T-helper 9 cell (primary cell): ENCODE data around the gene MTERF1.
"Not testable (repeated sequence)": the region's sequence is repeated elsewhere in the genome, so short reads cannot be mapped to it uniquely, and the experiment has no call there.

Experiments used
- DNase-seq: peaks from one replicate; pipeline ENCODE4 v3.0.0-alpha.2; 2020
- total RNA-seq, 2 donors: gene quantifications; one replicate each; lab custom pipeline; 2026; lab: John Stamatoyannopoulos, UW

The MTERF1 gene
- 9.9 to 30.9 reads per million in 2 donors for total RNA-seq

DNA sequence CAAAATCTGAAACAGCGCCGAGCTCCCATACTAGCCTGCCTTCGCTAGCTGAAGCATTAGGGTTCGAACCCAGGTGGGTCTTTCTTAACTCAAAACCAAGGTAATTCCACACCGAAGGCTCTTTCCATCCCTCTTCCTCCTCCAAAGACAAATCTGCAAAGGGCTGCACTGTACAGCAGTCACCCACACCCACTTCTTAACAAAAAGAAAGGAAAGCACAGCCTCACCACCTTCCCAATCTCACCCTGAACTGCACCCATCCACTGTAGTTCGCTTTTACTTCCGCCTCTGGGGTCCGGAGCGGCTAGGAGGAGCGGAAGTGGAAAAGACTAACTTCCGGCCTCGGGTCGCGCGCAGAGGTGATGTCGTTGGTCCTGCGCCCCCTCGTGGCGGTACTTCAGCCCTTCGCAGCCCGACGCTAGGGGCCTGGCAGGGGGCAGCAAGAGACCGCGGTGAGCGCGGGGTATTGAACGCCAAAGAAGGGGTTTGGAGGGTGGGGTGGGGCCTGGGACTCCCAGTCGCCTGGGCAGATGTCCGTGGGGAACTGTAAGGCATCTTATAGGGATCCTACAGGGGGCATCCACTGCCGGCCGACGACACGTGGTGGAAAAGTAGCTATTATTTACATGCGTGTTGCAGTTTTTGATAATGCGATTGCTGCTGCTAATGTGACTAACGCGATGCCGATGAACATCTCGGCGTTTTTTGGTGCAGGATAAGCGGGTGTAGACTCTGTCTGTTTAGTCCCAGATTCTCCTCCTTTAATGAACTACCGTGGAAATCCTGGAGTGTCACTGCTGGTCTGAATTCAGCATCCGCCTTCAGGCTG is at the start of gene MTERF1:
TSS of gene MTERF1 (minus strand) at position 290 of the 829 bp plus-strand sequence. CDS start 619 bp downstream, outside the sequence.
- DNase-seq = peak; percentile 92

- DNase-seq = no peak
Observed at GRCh38 chr7:91929463-91929862, 49.0 kb upstream of the MTERF1 start.

DNA sequence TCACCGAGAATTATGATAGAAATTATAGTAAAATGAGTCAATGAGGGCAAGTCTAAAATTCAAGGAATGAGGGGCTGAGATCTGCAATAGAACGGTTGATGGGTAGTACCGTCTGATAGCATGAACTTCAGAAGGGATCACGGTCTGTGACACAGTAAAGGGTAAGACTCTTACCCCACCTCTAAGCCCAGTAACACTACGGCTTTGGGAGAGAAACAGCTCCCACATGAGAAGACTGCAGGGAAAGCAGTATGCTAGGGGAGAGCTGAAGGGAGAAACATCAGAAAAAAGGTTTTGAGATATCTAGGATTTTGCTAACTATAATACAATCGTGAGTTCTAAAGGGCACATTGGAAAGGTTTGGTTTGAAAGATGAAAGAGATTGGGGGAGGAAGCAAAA is 47.4 kb upstream of the MTERF1 start:
- DNase-seq = no peak

DNA sequence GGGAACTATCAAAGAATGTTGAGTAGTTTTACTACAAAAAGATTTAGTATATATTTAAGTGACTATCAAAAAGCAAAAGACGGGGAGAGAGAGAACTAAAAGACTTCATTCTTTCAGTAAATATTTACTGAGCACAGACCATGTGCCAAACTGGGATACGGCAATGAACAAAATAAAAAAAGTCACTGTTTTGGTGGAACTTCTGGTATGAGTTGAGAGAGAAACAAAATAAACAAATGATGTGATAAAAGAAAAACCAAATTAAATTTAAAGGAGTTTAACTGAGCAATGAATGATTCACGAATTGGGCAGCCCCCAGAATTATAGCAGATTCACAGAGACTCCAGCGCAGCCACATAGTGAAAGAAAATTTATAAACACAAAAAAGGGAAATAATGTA is 42.4 kb upstream of the MTERF1 start:
- no peak for DNase-seq

DNA sequence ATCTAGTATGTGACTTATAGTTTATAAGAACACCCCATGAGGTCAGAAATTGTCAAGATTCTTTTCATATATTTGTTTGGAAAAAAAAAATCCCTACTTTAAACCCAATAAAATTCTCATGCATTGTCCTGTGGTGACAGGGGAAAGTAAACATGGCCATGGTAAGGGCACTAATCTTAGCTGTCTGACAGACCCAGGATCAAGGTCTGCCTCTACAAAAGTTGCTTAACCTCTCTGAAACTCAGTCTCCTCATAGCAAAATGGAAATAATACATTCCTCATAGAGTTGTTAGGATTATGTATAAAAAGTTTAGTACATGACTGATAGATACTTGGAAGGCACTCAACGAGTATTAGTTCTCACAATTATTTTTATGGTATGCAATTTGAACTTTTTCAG is 37.9 kb upstream of the MTERF1 start:
- DNase-seq = no peak

DNA sequence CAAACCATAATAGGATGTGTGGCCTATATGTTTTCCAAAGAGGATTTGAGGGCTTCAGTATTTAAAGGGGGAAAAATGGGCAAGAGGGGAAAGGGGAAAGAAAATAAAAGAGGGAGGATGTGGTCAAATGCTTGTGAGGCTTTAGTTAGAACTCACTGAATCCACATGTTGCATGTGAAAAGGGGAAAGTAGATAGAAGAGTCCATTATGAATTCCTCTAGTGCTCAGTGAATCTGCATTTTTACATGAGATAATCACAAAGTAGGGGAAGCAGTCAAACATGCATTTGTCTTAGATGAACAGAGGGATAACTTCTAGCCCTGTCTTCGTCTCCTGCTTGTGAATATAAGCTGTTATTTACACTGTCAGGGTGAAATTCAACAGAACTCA is 35.5 kb upstream of the MTERF1 start:
- DNase-seq = no peak

DNA sequence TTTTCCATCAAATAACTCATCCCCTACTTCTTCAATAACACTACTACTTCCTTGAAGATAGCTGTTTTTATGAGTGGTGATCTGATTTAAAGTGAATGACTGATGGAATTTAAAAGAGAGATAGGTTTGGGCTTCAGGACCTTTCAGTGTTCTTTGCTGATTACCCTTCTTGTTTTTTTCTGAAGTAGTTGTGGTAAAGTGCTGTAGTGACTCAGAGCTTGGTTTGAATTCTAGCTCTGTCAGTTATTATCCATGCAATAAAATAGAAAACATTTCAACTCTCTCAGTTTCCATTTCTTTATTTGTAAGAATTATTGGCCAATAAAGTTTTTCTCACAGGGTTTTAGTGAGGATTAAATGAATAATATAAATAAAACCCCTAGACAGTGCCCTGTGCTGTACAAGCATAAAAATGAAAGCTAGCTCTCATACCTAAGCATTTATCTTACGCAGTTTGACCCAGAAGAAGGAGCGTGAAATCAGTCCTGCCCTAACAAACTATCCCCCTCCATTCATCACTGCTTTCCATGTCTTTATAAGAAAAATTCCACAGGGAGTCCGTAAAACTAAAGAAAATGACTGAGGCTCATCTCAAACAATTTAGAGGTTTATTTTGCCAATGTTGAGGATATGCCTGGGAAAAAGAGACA is 35.0 kb upstream of the MTERF1 start:
- no peak for DNase-seq

- DNase-seq = no peak
Observed at GRCh38 chr7:91913612-91914011, 33.1 kb upstream of the MTERF1 start.

DNA sequence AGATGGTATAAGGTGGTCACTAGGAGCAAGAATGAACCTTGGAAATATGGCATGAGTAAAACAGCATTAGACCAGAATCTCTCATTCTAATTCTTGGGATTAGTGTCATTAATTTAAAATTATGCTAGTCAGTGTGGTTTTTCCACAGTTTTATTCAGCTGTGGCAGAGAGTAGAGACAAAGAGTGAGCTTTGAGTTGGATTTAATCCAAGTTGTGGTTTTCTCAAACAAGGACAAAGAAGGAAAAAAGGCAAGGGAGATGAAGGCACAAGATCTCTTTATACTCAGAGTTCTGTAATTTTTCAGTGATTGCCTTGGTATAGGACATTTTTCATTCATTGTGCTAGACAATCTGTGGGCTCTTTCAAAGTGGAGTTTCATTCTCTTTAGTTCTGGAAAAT is 32.0 kb upstream of the MTERF1 start:
- DNase-seq = no peak

DNA sequence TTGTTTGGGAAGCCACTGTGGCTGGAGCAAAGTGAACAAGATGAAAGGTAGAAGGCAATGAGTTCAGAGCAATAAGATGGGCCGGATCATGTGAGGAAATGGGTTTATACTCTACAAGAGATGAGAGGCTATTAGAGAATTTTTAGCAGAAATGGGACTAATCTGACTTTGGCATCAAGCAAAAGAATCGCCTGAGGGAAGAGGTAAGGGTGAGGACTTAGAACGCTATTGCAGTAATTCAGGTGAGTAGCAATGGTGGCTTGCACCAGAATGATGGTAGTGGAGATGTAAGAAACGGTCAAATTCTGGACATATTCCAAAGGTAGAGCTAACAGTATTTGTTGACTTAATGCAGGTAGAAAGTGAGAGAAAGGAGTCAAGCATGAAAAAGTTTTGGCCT is 30.6 kb upstream of the MTERF1 start:
- DNase-seq = no peak

GRCh38 chr7:91910171-91910570 is 29.7 kb upstream of the MTERF1 start:
- no peak for DNase-seq

- no peak for DNase-seq
Observed at GRCh38 chr7:91899563-91899962, 19.1 kb upstream of the MTERF1 start.

GRCh38 chr7:91898240-91898992 is 17.9 kb upstream of the MTERF1 start:
- DNase-seq = no peak

GRCh38 chr7:91894781-91895480 is 14.4 kb upstream of the MTERF1 start:
- DNase-seq = no peak

DNA sequence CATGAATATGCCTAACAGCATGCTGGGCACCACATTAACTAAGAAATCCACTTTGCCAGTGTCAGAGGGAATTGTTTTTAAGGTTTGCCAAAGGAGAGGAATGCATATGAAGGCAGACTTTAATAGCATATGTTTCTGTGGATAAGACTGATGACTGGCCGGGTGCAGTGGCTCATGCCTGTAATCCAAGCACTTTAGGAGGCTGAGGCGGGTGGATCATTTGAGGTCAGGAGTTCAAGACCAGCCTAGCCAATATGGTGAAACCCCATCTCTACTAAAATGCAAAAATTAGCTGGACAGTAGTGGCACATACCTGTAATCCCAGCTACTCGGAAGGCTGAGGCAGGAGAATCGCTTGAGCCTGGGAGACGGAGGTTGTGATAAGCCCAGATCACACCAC is 13.2 kb upstream of the MTERF1 start:
- DNase-seq = not testable (repeated sequence)

GRCh38 chr7:91892821-91893340 is 12.4 kb upstream of the MTERF1 start:
- DNase-seq = no peak

GRCh38 chr7:91892099-91892705 is 11.7 kb upstream of the MTERF1 start:
- DNase-seq = no peak

DNA sequence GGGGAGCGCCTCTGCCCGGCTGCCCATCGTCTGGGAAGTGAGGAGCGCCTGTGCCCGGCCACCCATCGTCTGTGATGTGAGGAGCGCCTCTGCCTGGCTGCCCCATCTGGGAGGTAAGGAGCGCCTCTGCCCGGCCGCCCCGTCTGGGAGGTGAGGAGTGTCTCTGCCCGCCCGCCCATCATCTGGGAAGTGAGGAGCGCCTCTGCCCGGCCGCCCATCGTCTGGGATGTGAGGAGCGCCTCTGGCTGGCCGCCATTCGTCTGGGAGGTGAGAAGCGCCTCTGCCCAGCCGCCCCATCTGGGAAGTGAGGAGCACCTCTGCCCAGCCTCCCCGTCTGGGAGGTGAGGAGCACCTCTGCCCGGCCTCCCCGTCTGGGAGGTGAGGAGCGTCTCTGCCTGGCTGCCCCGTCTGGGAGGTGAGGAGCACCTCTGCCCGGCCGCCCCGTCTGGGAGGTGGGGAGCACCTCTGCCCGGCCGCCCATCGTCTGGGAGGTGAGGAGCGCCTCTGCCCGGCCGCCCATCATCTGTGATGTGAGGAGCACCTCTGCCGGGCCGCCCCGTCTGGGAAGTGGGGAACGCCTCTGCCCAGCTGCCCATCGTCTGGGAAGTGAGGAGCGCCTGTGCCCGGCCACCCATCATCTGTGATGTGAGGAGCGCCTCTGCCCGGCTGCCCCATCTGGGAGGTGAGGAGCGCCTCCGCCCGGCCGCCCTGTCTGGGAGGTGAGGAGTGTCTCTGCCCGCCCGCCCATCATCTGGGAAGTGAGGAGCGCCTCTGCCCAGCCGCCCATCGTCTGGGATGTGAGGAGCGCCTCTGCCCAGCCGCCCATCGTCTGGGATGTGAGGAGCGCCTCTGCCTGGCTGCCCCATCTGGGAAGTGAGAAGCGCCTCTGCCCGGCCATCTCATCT is 8.0 kb upstream of the MTERF1 start:
- DNase-seq = not testable (repeated sequence)

- DNase-seq = not testable (repeated sequence)
Observed at GRCh38 chr7:91887336-91888213, 7.1 kb upstream of the MTERF1 start.
